Measurements from ENCODE around the gene IP6K3.

The IP6K3 gene

GRCh38 chr6:33738879-33739278 lies 7.8 kb downstream of the IP6K3 start:
- no peak for DNase-seq

GRCh38 chr6:33738153-33738552 lies 8.6 kb downstream of the IP6K3 start:
- no peak for DNase-seq

GRCh38 chr6:33737267-33738026 lies 9.3 kb downstream of the IP6K3 start:
- DNase-seq = no peak

- DNase-seq = no peak
Observed at GRCh38 chr6:33735216-33735615, 11.5 kb downstream of the IP6K3 start.

GRCh38 chr6:33733709-33734007 lies 13.0 kb downstream of the IP6K3 start:
- DNase-seq = no peak

- no peak for DNase-seq
Observed at GRCh38 chr6:33732817-33733708, 13.6 kb downstream of the IP6K3 start.

- no peak for DNase-seq
Observed at GRCh38 chr6:33732385-33732784, 14.3 kb downstream of the IP6K3 start.

GRCh38 chr6:33731751-33732282 lies 14.9 kb downstream of the IP6K3 start:
- no peak for DNase-seq

- no peak for DNase-seq
Observed at GRCh38 chr6:33731035-33731434, 15.7 kb downstream of the IP6K3 start.

- no peak for DNase-seq
Observed at GRCh38 chr6:33730611-33731010, 16.1 kb downstream of the IP6K3 start.

- no peak for DNase-seq
Observed at GRCh38 chr6:33729059-33729458, 17.6 kb downstream of the IP6K3 start.

GRCh38 chr6:33728438-33728837 lies 18.3 kb downstream of the IP6K3 start:
- no peak for DNase-seq

GRCh38 chr6:33727932-33728331 lies 18.8 kb downstream of the IP6K3 start:
- DNase-seq = no peak

GRCh38 chr6:33727126-33727525 lies 19.6 kb downstream of the IP6K3 start:
- DNase-seq = no peak

GRCh38 chr6:33726696-33727095 lies 20.0 kb downstream of the IP6K3 start:
- no peak for DNase-seq

- no peak for DNase-seq
Observed at GRCh38 chr6:33725891-33726673, 20.6 kb downstream of the IP6K3 start.

- no peak for DNase-seq
Observed at GRCh38 chr6:33725222-33725621, 21.5 kb downstream of the IP6K3 start.

GRCh38 chr6:33724102-33725023 lies 22.3 kb downstream of the IP6K3 start:
- DNase-seq = no peak

GRCh38 chr6:33723371-33724085 lies 23.2 kb downstream of the IP6K3 start:
- DNase-seq = no peak

GRCh38 chr6:33722103-33722623 lies 24.5 kb downstream of the IP6K3 start:
- DNase-seq = no peak

- no peak for DNase-seq
Observed at GRCh38 chr6:33721508-33721907, 25.2 kb downstream of the IP6K3 start.
